Suprapubic skin (tissue), 4 donors: Measurements from ENCODE around the gene CAPG.

Source experiments
- EP300 ChIP-seq: sonication (generic); formaldehyde crosslinking; IDR thresholded peaks from one replicate; pipeline ENCODE4 v1.6.1; 2017; ENCODE audit warnings: antibody characterized with exemption
- POLR2A ChIP-seq, 2 donors: fragments of 450-650 bp; IDR thresholded peaks; one replicate each; pipeline ENCODE4 v1.6.1; 2017; ENCODE audit warnings: antibody characterized with exemption in 2 of 2, mild to moderate bottlenecking in 2 of 2, moderate library complexity in 2 of 2
- POLR2AphosphoS5 ChIP-seq, 3 donors: sonication (generic); formaldehyde crosslinking; IDR thresholded peaks; one replicate each; pipeline ENCODE4 v1.6.1; 2017; ENCODE audit warnings: antibody characterized with exemption in 3 of 3
- TF ChIP-seq, protein P1 (sequence below), 2 donors: fragments of 200-600 bp in 1 of 2; fragments of 450-650 bp in 1 of 2; sonication (generic) in 1 of 2; IDR thresholded peaks; one replicate each; pipeline ENCODE4 v1.5.1; 2016 to 2019; ENCODE audit warnings: antibody characterized with exemption in 2 of 2, mild to moderate bottlenecking in 1 of 2, moderate library complexity in 1 of 2

DNA sequence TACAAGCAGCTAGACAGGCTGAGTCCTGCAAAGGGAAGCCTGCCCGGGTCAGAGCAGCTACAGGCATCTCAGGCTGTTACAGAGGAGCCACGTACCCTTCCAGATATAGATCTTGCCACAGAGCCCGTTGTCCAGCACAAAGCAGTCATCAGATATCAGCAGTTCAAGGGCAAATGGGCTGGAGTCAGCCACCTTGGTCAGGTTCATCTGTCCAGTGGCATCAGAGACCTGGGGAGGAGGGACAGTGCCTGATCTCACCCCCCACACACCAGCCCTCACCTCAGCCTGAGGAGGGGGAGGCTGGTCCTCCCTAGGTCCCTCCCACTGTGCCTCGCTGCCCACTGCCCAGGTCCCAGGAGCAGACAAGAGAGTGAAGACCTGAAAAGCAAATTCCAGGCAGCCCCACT is 12.2 kb downstream of the CAPG start:
- TF ChIP-seq EP300 (no peak), POLR2A (IDR thresholded peaks at IDR 0.05) (no peak), POLR2AphosphoS5 (IDR thresholded peaks at IDR 0.05) (no peak)
- TF ChIP-seq, protein P1, sequence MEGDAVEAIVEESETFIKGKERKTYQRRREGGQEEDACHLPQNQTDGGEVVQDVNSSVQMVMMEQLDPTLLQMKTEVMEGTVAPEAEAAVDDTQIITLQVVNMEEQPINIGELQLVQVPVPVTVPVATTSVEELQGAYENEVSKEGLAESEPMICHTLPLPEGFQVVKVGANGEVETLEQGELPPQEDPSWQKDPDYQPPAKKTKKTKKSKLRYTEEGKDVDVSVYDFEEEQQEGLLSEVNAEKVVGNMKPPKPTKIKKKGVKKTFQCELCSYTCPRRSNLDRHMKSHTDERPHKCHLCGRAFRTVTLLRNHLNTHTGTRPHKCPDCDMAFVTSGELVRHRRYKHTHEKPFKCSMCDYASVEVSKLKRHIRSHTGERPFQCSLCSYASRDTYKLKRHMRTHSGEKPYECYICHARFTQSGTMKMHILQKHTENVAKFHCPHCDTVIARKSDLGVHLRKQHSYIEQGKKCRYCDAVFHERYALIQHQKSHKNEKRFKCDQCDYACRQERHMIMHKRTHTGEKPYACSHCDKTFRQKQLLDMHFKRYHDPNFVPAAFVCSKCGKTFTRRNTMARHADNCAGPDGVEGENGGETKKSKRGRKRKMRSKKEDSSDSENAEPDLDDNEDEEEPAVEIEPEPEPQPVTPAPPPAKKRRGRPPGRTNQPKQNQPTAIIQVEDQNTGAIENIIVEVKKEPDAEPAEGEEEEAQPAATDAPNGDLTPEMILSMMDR (IDR thresholded peaks at IDR 0.05): no peak
